ENCODE measurements around the gene PSMB1.

PSMB1 gene

DNA sequence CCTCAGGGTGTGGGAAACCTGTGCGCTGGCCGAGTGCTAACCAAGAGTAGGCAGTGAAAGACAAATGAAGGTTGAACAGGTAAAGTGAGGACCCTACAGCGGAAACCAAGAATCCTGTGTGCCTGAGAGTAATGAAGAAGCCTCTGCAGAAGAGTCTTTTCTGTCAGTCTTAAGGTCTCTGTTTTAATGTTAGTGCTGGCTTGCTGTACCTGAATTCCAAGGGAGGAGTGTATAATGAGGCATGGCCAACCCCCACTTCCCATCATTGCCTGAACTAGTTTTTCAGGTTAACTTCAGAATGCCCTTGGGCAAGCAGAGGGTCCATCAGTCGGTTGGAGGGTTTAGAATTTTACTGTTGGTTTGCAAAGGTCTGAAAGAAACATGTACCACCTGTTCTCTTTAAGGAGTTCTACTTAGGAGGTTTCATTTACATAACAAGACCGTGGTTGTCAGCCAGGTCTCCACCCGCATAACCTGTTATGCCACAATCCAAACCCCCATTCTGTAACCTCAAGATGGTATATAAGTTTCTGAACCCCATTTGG lies 31.9 kb upstream of the PSMB1 start:
- Histone ChIP-seq H4K91ac (ENCODE audit: low read length) (no peak overlapping the region), H2BK5ac (ENCODE audit: low read depth, low read length, poor library complexity, severe bottlenecking) (no peak overlapping the region), H3K14ac (ENCODE audit: low read length in 2 of 2) (peak overlapping the region in 1 of 2 experiments; percentile 99), H2BK120ac (ENCODE audit: low read depth, low read length) (no peak overlapping the region), H3K36me3 (ENCODE audit: control insufficient read depth in 1 of 2, insufficient read depth in 2 of 2, low read depth in 1 of 2, low read length in 2 of 2) (peaks cover 10 to 30% of the 10 kb centered on the region in 2 experiments), H2BK15ac (ENCODE audit: low read depth, poor library complexity, severe bottlenecking) (no peak overlapping the region), H3K18ac (ENCODE audit: low read depth in 1 of 2, low read length in 2 of 2) (peak overlapping the region; percentile 50 to 98), H3K27me3 (ENCODE audit: control insufficient read depth in 1 of 2, insufficient read depth in 1 of 2, low read length in 2 of 2) (no peaks in the 10 kb centered on the region), H3K27ac (ENCODE audit: low read length, poor library complexity, severe bottlenecking) (peak overlapping the region; percentile 61), H2AFZ (ENCODE audit: low read depth, low read length) (peak overlapping the region; percentile 87), H3K9me3 (ENCODE audit: control insufficient read depth, low read length) (peaks cover 6% of the 10 kb centered on the region), H3K4me3 (ENCODE audit: insufficient read depth in 1 of 2, low read depth in 1 of 2, low read length in 2 of 2) (peak overlapping the region; percentile 82 to 91), H3K23ac (ENCODE audit: low read length in 2 of 2) (no peak overlapping the region), H2BK12ac (ENCODE audit: low read length in 2 of 2) (no peak overlapping the region), H3K4ac (ENCODE audit: low read depth in 1 of 2, low read length in 2 of 2) (peak overlapping the region; percentile 29 to 90), H3K4me2 (ENCODE audit: low read length, poor library complexity, severe bottlenecking) (peak overlapping the region; percentile 87), H3K9ac (ENCODE audit: low read length) (peak overlapping the region; percentile 92), H4K8ac (ENCODE audit: low read length) (peak overlapping the region; percentile 58), H3K79me1 (replicated peaks; ENCODE audit: low read length, poor library complexity, severe bottlenecking) (peaks cover 14% of the 10 kb centered on the region), H3K4me1 (ENCODE audit: control insufficient read depth, insufficient read depth, low read depth, low read length) (peaks cover 2% of the 10 kb centered on the region), H2AK5ac (ENCODE audit: low read length, severe bottlenecking) (no peak overlapping the region)
- DNase-seq, result no peak
- WGBS, result 6% methylated on average over 6 of the region's 6 CpGs

DNA sequence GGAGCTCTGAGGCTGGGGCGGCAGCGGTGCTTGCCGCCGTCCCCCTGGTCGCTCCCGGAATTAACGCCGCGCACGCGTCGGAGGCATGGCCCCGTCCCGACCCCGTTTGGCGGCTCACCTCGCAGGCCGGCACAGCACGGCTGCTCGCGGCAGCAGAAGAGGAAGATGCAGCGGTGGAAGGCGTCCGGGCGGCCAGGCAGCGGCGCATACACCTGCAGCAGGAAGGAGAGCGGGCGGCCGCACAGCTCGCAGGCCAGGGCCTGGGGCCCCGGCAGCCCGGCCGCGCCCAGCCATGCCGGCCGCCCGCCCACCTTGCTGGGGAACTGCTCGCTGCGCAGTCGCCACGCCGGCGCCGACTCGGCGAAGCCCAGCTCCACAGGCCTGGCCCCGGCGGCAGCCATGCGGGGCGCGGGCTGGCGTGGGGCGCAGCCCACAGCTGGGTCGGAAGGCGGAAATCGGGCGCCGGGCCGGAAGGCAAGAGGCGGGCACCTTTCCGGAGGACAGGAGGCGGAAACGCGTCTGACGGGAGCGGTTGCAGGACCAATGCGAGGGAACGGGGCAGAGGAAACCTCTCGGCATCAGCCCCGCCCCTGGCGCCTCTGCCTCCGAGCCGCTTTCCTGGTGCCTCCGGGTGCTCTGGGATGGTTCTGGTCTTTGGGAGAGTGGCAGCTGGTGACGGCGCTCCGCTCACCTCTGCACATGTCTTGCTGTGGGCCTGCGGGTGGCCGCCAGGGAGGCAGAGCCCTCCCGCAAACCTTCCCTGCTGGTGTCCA lies 31.3 kb upstream of the PSMB1 start, which contains the start of gene PDCD2:
TSS of gene PDCD2 (minus strand) at position 457 of the 773 bp plus-strand sequence. CDS start at position 401, 56 bp downstream.
- H4K91ac ChIP-seq (ENCODE audit: low read length), result peak within 1 kb of the TSS; percentile 96
- peak within 1 kb of the TSS; percentile 91 to 100 for H3K4me3 ChIP-seq (ENCODE audit: insufficient read depth in 1 of 2, low read depth in 1 of 2, low read length in 2 of 2)
- H3K14ac ChIP-seq (ENCODE audit: low read length in 2 of 2), result peak within 1 kb of the TSS in 1 of 2 experiments; percentile 99
- no peak within 1 kb of the TSS for H2BK120ac ChIP-seq (ENCODE audit: low read depth, low read length)
- H3K18ac ChIP-seq (ENCODE audit: low read depth in 1 of 2, low read length in 2 of 2), result peak within 1 kb of the TSS; percentile 98
- no peaks in the 10 kb centered on the region for H3K27me3 ChIP-seq (ENCODE audit: control insufficient read depth in 1 of 2, insufficient read depth in 1 of 2, low read length in 2 of 2)
- DNase-seq, result peak; percentile 93
- H2BK15ac ChIP-seq (ENCODE audit: low read depth, poor library complexity, severe bottlenecking), result no peak within 1 kb of the TSS
- H3K4me1 ChIP-seq (ENCODE audit: control insufficient read depth, insufficient read depth, low read depth, low read length), result peaks cover 2% of the 10 kb centered on the region
- H3K27ac ChIP-seq (ENCODE audit: low read length, poor library complexity, severe bottlenecking), result peak within 1 kb of the TSS; percentile 61
- no peak within 1 kb of the TSS for H2AK5ac ChIP-seq (ENCODE audit: low read length, severe bottlenecking)
- H3K36me3 ChIP-seq (ENCODE audit: control insufficient read depth in 1 of 2, insufficient read depth in 2 of 2, low read depth in 1 of 2, low read length in 2 of 2), result peaks cover 10 to 37% of the 10 kb centered on the region in 2 experiments
- H3K23ac ChIP-seq (ENCODE audit: low read length in 2 of 2), result peak within 1 kb of the TSS in 1 of 2 experiments; percentile 77
- peak within 1 kb of the TSS; percentile 58 for H2BK5ac ChIP-seq (ENCODE audit: low read depth, low read length, poor library complexity, severe bottlenecking)
- WGBS, result under 1% methylated on average over 71 of the region's 81 CpGs
- peak within 1 kb of the TSS; percentile 97 for H4K8ac ChIP-seq (ENCODE audit: low read length)
- H2AFZ ChIP-seq (ENCODE audit: low read depth, low read length), result peak within 1 kb of the TSS; percentile 94
- peaks cover 15% of the 10 kb centered on the region for H3K79me1 ChIP-seq (replicated peaks; ENCODE audit: low read length, poor library complexity, severe bottlenecking)
- peak within 1 kb of the TSS; percentile 87 for H3K4me2 ChIP-seq (ENCODE audit: low read length, poor library complexity, severe bottlenecking)
- H3K9me3 ChIP-seq (ENCODE audit: control insufficient read depth, low read length), result no peaks in the 10 kb centered on the region
- peak within 1 kb of the TSS; percentile 70 to 98 for H3K4ac ChIP-seq (ENCODE audit: low read depth in 1 of 2, low read length in 2 of 2)
- H3K9ac ChIP-seq (ENCODE audit: low read length), result peak within 1 kb of the TSS; percentile 92
- peak within 1 kb of the TSS in 1 of 2 experiments; percentile 66 for H2BK12ac ChIP-seq (ENCODE audit: low read length in 2 of 2)

DNA sequence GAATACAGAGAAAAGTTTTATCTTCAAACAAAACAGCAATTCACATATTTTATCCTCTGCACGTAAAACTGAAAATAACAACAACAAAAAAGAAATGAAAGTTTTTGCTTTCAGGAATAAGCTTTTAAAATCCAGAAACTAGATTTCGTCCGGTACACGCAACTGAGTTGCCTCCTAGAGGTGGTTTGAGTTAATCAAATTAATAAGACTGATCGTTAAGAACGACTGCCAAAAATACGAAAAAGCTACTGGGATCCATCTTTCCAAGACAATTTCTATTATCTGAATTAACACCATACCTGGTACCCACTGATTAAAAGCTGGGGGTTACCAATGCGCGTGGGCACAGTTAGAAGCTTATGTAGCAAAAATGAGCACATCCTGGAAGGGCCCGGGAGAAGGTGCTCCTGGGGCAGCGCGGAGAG lies 30.7 kb upstream of the PSMB1 start:
- H2BK15ac ChIP-seq (ENCODE audit: low read depth, poor library complexity, severe bottlenecking), result no peak overlapping the region
- H2BK12ac ChIP-seq (ENCODE audit: low read length in 2 of 2), result no peak overlapping the region
- H3K14ac ChIP-seq (ENCODE audit: low read length in 2 of 2), result no peak overlapping the region
- H3K27me3 ChIP-seq (ENCODE audit: control insufficient read depth in 1 of 2, insufficient read depth in 1 of 2, low read length in 2 of 2), result no peaks in the 10 kb centered on the region
- peak overlapping the region in 1 of 2 experiments; percentile 98 for H3K18ac ChIP-seq (ENCODE audit: low read depth in 1 of 2, low read length in 2 of 2)
- WGBS, result 2% methylated on average over 5 of the region's 12 CpGs
- H3K23ac ChIP-seq (ENCODE audit: low read length in 2 of 2), result no peak overlapping the region
- peaks cover 10 to 43% of the 10 kb centered on the region in 2 experiments for H3K36me3 ChIP-seq (ENCODE audit: control insufficient read depth in 1 of 2, insufficient read depth in 2 of 2, low read depth in 1 of 2, low read length in 2 of 2)
- no peak for DNase-seq
- peak overlapping the region; percentile 70 to 98 for H3K4ac ChIP-seq (ENCODE audit: low read depth in 1 of 2, low read length in 2 of 2)
- H3K4me3 ChIP-seq (ENCODE audit: insufficient read depth in 1 of 2, low read depth in 1 of 2, low read length in 2 of 2), result peak overlapping the region; percentile 91 to 100
- peaks cover 2% of the 10 kb centered on the region for H3K4me1 ChIP-seq (ENCODE audit: control insufficient read depth, insufficient read depth, low read depth, low read length)
- H2BK5ac ChIP-seq (ENCODE audit: low read depth, low read length, poor library complexity, severe bottlenecking), result no peak overlapping the region
- peaks cover 15% of the 10 kb centered on the region for H3K79me1 ChIP-seq (replicated peaks; ENCODE audit: low read length, poor library complexity, severe bottlenecking)
- no peak overlapping the region for H2AK5ac ChIP-seq (ENCODE audit: low read length, severe bottlenecking)
- no peak overlapping the region for H2BK120ac ChIP-seq (ENCODE audit: low read depth, low read length)
- H3K9me3 ChIP-seq (ENCODE audit: control insufficient read depth, low read length), result no peaks in the 10 kb centered on the region
- H4K8ac ChIP-seq (ENCODE audit: low read length), result peak overlapping the region; percentile 97
- peak overlapping the region; percentile 92 for H3K9ac ChIP-seq (ENCODE audit: low read length)
- H2AFZ ChIP-seq (ENCODE audit: low read depth, low read length), result peak overlapping the region; percentile 94
- H3K27ac ChIP-seq (ENCODE audit: low read length, poor library complexity, severe bottlenecking), result no peak overlapping the region
- H3K4me2 ChIP-seq (ENCODE audit: low read length, poor library complexity, severe bottlenecking), result peak overlapping the region; percentile 77
- H4K91ac ChIP-seq (ENCODE audit: low read length), result peak overlapping the region; percentile 96

DNA sequence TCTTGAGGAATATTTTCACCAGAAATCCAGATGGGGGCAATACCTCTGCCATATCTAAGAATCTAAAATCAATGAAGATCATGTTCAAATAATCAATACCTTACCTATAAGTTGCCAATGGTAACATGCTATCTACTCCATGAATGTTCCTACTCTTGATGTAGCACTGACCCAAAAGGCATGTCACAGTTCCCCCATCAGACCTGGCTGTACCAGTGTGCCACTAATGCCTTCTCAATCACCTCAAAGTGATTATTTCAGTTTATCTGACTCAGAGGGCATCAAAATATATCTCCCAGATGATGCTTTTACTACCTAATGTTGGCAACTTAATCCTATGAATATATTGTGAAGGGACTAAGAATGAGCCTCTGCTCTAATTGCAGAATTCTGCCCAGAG lies 25.8 kb upstream of the PSMB1 start:
- no peak overlapping the region for H4K8ac ChIP-seq (ENCODE audit: low read length)
- no peak overlapping the region for H2AK5ac ChIP-seq (ENCODE audit: low read length, severe bottlenecking)
- H3K36me3 ChIP-seq (ENCODE audit: control insufficient read depth in 1 of 2, insufficient read depth in 2 of 2, low read depth in 1 of 2, low read length in 2 of 2), result peaks cover 15 to 90% of the 10 kb centered on the region in 2 experiments
- peaks cover 15% of the 10 kb centered on the region for H3K79me1 ChIP-seq (replicated peaks; ENCODE audit: low read length, poor library complexity, severe bottlenecking)
- H3K9ac ChIP-seq (ENCODE audit: low read length), result no peak overlapping the region
- H3K27ac ChIP-seq (ENCODE audit: low read length, poor library complexity, severe bottlenecking), result no peak overlapping the region
- no peak overlapping the region for H2BK15ac ChIP-seq (ENCODE audit: low read depth, poor library complexity, severe bottlenecking)
- no peak overlapping the region for H2AFZ ChIP-seq (ENCODE audit: low read depth, low read length)
- peaks cover 2% of the 10 kb centered on the region for H3K4me1 ChIP-seq (ENCODE audit: control insufficient read depth, insufficient read depth, low read depth, low read length)
- H2BK120ac ChIP-seq (ENCODE audit: low read depth, low read length), result no peak overlapping the region
- no peaks in the 10 kb centered on the region for H3K9me3 ChIP-seq (ENCODE audit: control insufficient read depth, low read length)
- H2BK5ac ChIP-seq (ENCODE audit: low read depth, low read length, poor library complexity, severe bottlenecking), result no peak overlapping the region
- H3K18ac ChIP-seq (ENCODE audit: low read depth in 1 of 2, low read length in 2 of 2), result no peak overlapping the region
- H2BK12ac ChIP-seq (ENCODE audit: low read length in 2 of 2), result no peak overlapping the region
- no peak overlapping the region for H3K4ac ChIP-seq (ENCODE audit: low read depth in 1 of 2, low read length in 2 of 2)
- no peak for DNase-seq
- H3K27me3 ChIP-seq (ENCODE audit: control insufficient read depth in 1 of 2, insufficient read depth in 1 of 2, low read length in 2 of 2), result no peaks in the 10 kb centered on the region
- no peak overlapping the region for H3K4me3 ChIP-seq (ENCODE audit: insufficient read depth in 1 of 2, low read depth in 1 of 2, low read length in 2 of 2)
- H3K4me2 ChIP-seq (ENCODE audit: low read length, poor library complexity, severe bottlenecking), result no peak overlapping the region
- no peak overlapping the region for H3K23ac ChIP-seq (ENCODE audit: low read length in 2 of 2)
- no peak overlapping the region for H4K91ac ChIP-seq (ENCODE audit: low read length)
- no peak overlapping the region for H3K14ac ChIP-seq (ENCODE audit: low read length in 2 of 2)
